ENCODE results near the gene PRSS37. TPM values are rescaled to one million over a fixed set of nuclear protein-coding genes. Genes with fewer than 3 reads are reported as not detected.

PRSS37 gene
- total RNA-seq, 4 donors from 2014 or later, result not detected

- H3K4me3 ChIP-seq (ENCODE audit: low read depth, poor library complexity, severe bottlenecking), result no peak overlapping the region
- WGBS, 2 donors, result 85 to 87% methylated on average over 2 of the region's 2 CpGs
- DNase-seq (ENCODE audit: low spot score in 2 of 2), result no peak
- TF ChIP-seq POLR2A (IDR thresholded peaks at IDR 0.05) (no peak), CTCF (IDR thresholded peaks at IDR 0.05) (no peak)
- intact Hi-C loops (cut with DNase I; ENCODE audit: low total_unique reads), result no loop called here
Measured at GRCh38 chr7:141788296-141788695, 53.0 kb downstream of the PRSS37 start.

Other genes starting within 250 kb of the PRSS37 start
- gene DENND11, start 139.3 kb downstream of the PRSS37 start, total RNA-seq, result 10 to 100 TPM; 11.6 to 15.8 (median 14.6) TPM
- not detected for gene WEE2, start 133.1 kb downstream of the PRSS37 start, total RNA-seq
- gene SSBP1, start 103.1 kb downstream of the PRSS37 start, total RNA-seq, result 100 to 1,000 TPM in 1 of 4 donors, 10 to 100 TPM in 3; 87.5 to 109 (median 90.8) TPM
- 1 to 10 TPM in 3 of 4 donors, under 1 TPM in 1; 0.46 to 2.2 (median 1.3) TPM for gene TAS2R3, start 77.4 kb downstream of the PRSS37 start, total RNA-seq
- 1 to 10 TPM in 3 of 4 donors, under 1 TPM in 1; 0.30 to 1.6 (median 1.1) TPM for gene TAS2R4, start 64.8 kb downstream of the PRSS37 start, total RNA-seq
- gene TAS2R5, start 51.3 kb downstream of the PRSS37 start, total RNA-seq, result 1 to 10 TPM; 1.3 to 2.1 (median 1.7) TPM
- not detected for gene OR9A4, start 74.9 kb upstream of the PRSS37 start, total RNA-seq
- gene CLEC5A, start 105.5 kb upstream of the PRSS37 start, total RNA-seq, result 1 to 10 TPM; 1.6 to 3.8 (median 2.9) TPM
- not detected for gene TAS2R38, start 132.3 kb upstream of the PRSS37 start, total RNA-seq
- gene MGAM, start 154.4 kb upstream of the PRSS37 start, total RNA-seq, result under 1 TPM; 0.03 to 0.25 (median 0.13) TPM

Data from lower leg skin (tissue), 4 donors.